SJSA1 (cell line): ENCODE data around the gene SCYGR3. TPM values are rescaled to one million over a fixed set of nuclear protein-coding genes. Genes with fewer than 3 reads are reported as not detected.

Experiments
- DNase-seq, 2 experiments: peaks; one replicate each; pipeline ENCODE4 v3.0.0-alpha.2; 2015 to 2020; ENCODE audit warnings: low spot score in 2 of 2, low read depth in 1 of 2
- H3K27ac ChIP-seq: fragments of 250-450 bp; sonication (Bioruptor Pico); 2 replicates; pipeline ENCODE4 v1.5.1; 2020; ENCODE audit warnings: mild to moderate bottlenecking, moderate library complexity
- H3K27me3 ChIP-seq: fragments of 250-450 bp; sonication (Bioruptor Pico); replicated peaks from 2 replicates; pipeline ENCODE4 v1.5.1; 2020; ENCODE audit warnings: mild to moderate bottlenecking, moderate library complexity
- H3K36me3 ChIP-seq: fragments of 250-450 bp; sonication (Bioruptor Pico); 2 replicates; pipeline ENCODE4 v1.5.1; 2020; ENCODE audit warnings: mild to moderate bottlenecking
- H3K4me1 ChIP-seq: fragments of 250-450 bp; sonication (Bioruptor Pico); replicated peaks from 2 replicates; pipeline ENCODE4 v1.6.1; 2021; ENCODE audit warnings: mild to moderate bottlenecking
- H3K4me3 ChIP-seq: fragments of 250-450 bp; sonication (Bioruptor Pico); 2 replicates; pipeline ENCODE4 v1.5.1; 2020; ENCODE audit warnings: mild to moderate bottlenecking
- H3K9me3 ChIP-seq: fragments of 250-450 bp; sonication (Bioruptor Pico); replicated peaks from 2 replicates; pipeline ENCODE4 v1.5.1; 2020; ENCODE audit warnings: mild to moderate bottlenecking
- total RNA-seq: library from RNA; depleted of rRNA; stranded (reverse); fragments of >200 nt; shearing (Covaris generic); gene quantifications from 2 replicates; pipeline ENCODE4 v1.2.3, GENCODE V29; 2014

SCYGR3 gene
- total RNA-seq, 1 experiment from 2014 or later: not detected

DNA sequence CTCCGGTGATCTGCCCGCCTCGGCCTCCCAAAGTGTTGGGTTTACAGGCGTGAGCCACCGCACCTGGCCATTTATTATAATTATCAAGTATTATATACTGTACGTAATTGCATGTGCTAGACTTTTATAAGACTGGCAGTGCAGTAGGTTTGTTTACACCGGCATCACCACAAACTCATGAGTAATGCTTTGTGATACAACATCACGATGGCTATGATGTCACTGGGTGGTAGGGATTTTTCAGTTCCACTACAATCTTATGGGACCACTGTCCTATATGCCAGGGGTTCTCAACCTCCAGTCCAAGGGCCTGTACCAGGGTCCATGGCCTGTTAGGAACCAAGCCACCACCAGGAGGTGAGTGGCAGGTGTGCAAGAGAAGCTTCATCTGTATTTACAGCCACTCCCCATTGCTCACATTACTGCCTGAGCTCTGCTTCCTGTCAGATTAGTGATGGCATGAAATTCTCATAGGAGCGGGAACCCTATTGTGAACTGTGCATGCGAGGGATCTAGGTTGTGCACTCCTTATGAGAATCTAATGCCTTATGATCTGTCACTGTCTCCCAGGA is 12.0 kb upstream of the SCYGR3 start:
- Histone ChIP-seq H3K27ac (no peak overlapping the region), H3K36me3 (no peaks in the 10 kb centered on the region), H3K4me1 (peaks cover 8% of the 10 kb centered on the region), H3K9me3 (no peaks in the 10 kb centered on the region), H3K4me3 (no peak overlapping the region), H3K27me3 (0 out of 2 replicates have a peak, but pooled peaks cover 3% of the 10 kb centered on the region)
- no peak for DNase-seq

GRCh38 chr2:227625420-227625819 is 10.8 kb upstream of the SCYGR3 start:
- no peaks in the 10 kb centered on the region for H3K36me3 ChIP-seq
- DNase-seq: no peak
- H3K27me3 ChIP-seq: no peaks in the 10 kb centered on the region
- no peaks in the 10 kb centered on the region for H3K9me3 ChIP-seq
- no peak overlapping the region for H3K27ac ChIP-seq
- H3K4me3 ChIP-seq: no peak overlapping the region
- peaks cover 8% of the 10 kb centered on the region for H3K4me1 ChIP-seq

- no peak overlapping the region for H3K4me3 ChIP-seq
- no peaks in the 10 kb centered on the region for H3K27me3 ChIP-seq
- H3K4me1 ChIP-seq: peaks cover 8% of the 10 kb centered on the region
- no peaks in the 10 kb centered on the region for H3K36me3 ChIP-seq
- no peaks in the 10 kb centered on the region for H3K9me3 ChIP-seq
- peak overlapping the region; percentile 7 for H3K27ac ChIP-seq
- peak in 1 of 2 experiments; percentile 37 for DNase-seq
Observed at GRCh38 chr2:227623226-227623625, 8.6 kb upstream of the SCYGR3 start.

GRCh38 chr2:227617316-227618230 is 2.9 kb upstream of the SCYGR3 start, which contains the start of gene SCYGR4:
TSS of gene SCYGR4 (plus strand) at chr2:227617498. CDS start at chr2:227617498, 0 bp downstream.
- no peaks in the 10 kb centered on the region for H3K27me3 ChIP-seq
- H3K4me3 ChIP-seq: no peak within 1 kb of the TSS
- no peak for DNase-seq
- H3K9me3 ChIP-seq: no peaks in the 10 kb centered on the region
- no peaks in the 10 kb centered on the region for H3K4me1 ChIP-seq
- no peaks in the 10 kb centered on the region for H3K36me3 ChIP-seq
- H3K27ac ChIP-seq: no peak within 1 kb of the TSS

- Histone ChIP-seq H3K27me3 (no peaks in the 10 kb centered on the region), H3K27ac (no peak overlapping the region), H3K4me1 (no peaks in the 10 kb centered on the region), H3K36me3 (no peaks in the 10 kb centered on the region), H3K4me3 (no peak overlapping the region), H3K9me3 (no peaks in the 10 kb centered on the region)
- DNase-seq: no peak
Observed at GRCh38 chr2:227616631-227617030, 2.0 kb upstream of the SCYGR3 start.

DNA sequence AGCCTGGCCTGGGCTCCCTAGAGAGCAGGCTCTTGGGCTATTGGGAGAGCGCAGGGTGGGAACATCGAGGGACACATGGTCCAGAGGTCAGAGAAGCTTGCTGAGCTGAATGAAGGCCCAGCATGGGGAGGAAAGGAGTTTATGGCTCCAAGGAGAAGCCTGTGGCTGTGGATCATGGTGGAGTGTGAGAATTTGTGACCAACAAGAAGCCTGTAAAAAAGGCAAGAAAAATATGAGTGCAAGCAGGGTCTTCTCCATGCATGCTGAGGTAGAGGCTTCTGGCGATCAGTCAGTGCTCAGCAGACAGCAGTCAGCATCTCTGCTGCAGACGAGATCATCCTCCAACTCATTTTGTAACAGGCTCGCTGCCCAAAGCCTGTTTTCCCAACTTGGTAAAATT is 1.3 kb upstream of the SCYGR3 start:
- no peaks in the 10 kb centered on the region for H3K9me3 ChIP-seq
- H3K4me1 ChIP-seq: no peaks in the 10 kb centered on the region
- no peak overlapping the region for H3K27ac ChIP-seq
- no peak for DNase-seq
- H3K4me3 ChIP-seq: no peak overlapping the region
- no peaks in the 10 kb centered on the region for H3K36me3 ChIP-seq
- H3K27me3 ChIP-seq: no peaks in the 10 kb centered on the region

GRCh38 chr2:227615181-227615580 is 541 bp upstream of the SCYGR3 start:
- H3K27ac ChIP-seq: no peak overlapping the region
- DNase-seq: no peak
- no peaks in the 10 kb centered on the region for H3K9me3 ChIP-seq
- no peaks in the 10 kb centered on the region for H3K4me1 ChIP-seq
- H3K27me3 ChIP-seq: no peaks in the 10 kb centered on the region
- H3K36me3 ChIP-seq: no peaks in the 10 kb centered on the region
- H3K4me3 ChIP-seq: no peak overlapping the region

- H3K36me3 ChIP-seq: no peaks in the 10 kb centered on the region
- H3K9me3 ChIP-seq: no peaks in the 10 kb centered on the region
- no peaks in the 10 kb centered on the region for H3K4me1 ChIP-seq
- H3K4me3 ChIP-seq: no peak overlapping the region
- H3K27me3 ChIP-seq: no peaks in the 10 kb centered on the region
- H3K27ac ChIP-seq: no peak overlapping the region
- no peak for DNase-seq
Observed at GRCh38 chr2:227614246-227614645, 394 bp downstream of the SCYGR3 start.

DNA sequence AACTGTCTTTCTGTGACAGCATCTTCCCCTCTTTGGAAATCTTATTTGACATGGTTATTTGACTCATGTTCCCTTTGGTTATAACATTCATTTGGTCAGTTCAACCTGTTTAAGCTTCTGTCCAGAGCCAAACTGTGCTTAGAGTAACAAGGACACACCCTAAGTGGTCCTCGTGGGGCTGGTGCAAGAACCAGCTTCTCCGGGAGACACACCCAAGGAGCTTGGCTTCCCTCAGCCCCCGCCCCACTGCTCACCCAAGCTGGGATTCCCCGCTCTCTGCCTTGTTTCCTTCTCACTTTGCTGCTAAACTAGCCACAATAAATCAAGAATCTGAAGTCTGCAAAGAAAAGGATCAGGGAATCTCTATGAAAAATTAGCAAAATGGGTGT is 1.4 kb downstream of the SCYGR3 start:
- no peak overlapping the region for H3K4me3 ChIP-seq
- no peaks in the 10 kb centered on the region for H3K36me3 ChIP-seq
- H3K27me3 ChIP-seq: no peaks in the 10 kb centered on the region
- no peaks in the 10 kb centered on the region for H3K9me3 ChIP-seq
- DNase-seq: no peak
- H3K4me1 ChIP-seq: no peaks in the 10 kb centered on the region
- no peak overlapping the region for H3K27ac ChIP-seq

- no peaks in the 10 kb centered on the region for H3K4me1 ChIP-seq
- no peak for DNase-seq
- no peaks in the 10 kb centered on the region for H3K36me3 ChIP-seq
- H3K4me3 ChIP-seq: no peak overlapping the region
- no peak overlapping the region for H3K27ac ChIP-seq
- H3K9me3 ChIP-seq: no peaks in the 10 kb centered on the region
- H3K27me3 ChIP-seq: no peaks in the 10 kb centered on the region
Observed at GRCh38 chr2:227612546-227613271, 1.9 kb downstream of the SCYGR3 start.

GRCh38 chr2:227610123-227610522 is 4.5 kb downstream of the SCYGR3 start:
- H3K27ac ChIP-seq: no peak overlapping the region
- no peaks in the 10 kb centered on the region for H3K27me3 ChIP-seq
- no peak overlapping the region for H3K4me3 ChIP-seq
- no peak for DNase-seq
- H3K36me3 ChIP-seq: no peaks in the 10 kb centered on the region
- no peaks in the 10 kb centered on the region for H3K4me1 ChIP-seq
- no peaks in the 10 kb centered on the region for H3K9me3 ChIP-seq

GRCh38 chr2:227608561-227609338 is 5.9 kb downstream of the SCYGR3 start:
- no peaks in the 10 kb centered on the region for H3K4me1 ChIP-seq
- H3K27ac ChIP-seq: no peak overlapping the region
- H3K36me3 ChIP-seq: no peaks in the 10 kb centered on the region
- H3K4me3 ChIP-seq: no peak overlapping the region
- DNase-seq: no peak
- no peaks in the 10 kb centered on the region for H3K27me3 ChIP-seq
- no peaks in the 10 kb centered on the region for H3K9me3 ChIP-seq

GRCh38 chr2:227607941-227608340 is 6.7 kb downstream of the SCYGR3 start:
- Histone ChIP-seq H3K27me3 (no peaks in the 10 kb centered on the region), H3K9me3 (no peaks in the 10 kb centered on the region), H3K4me3 (no peak overlapping the region), H3K36me3 (no peaks in the 10 kb centered on the region), H3K27ac (no peak overlapping the region), H3K4me1 (no peaks in the 10 kb centered on the region)
- DNase-seq: no peak
